GM18909 (cell line): ENCODE data around the gene TRPM5.

Source experiments
- ATAC-seq: cut with Tn5 transposase; IDR thresholded peaks from one replicate; pipeline ENCODE4 v1.9.1; 2021; ENCODE audit warnings: mild to moderate bottlenecking; ENCODE audit not compliant: unreplicated experiment, poor library complexity

TRPM5 gene

DNA sequence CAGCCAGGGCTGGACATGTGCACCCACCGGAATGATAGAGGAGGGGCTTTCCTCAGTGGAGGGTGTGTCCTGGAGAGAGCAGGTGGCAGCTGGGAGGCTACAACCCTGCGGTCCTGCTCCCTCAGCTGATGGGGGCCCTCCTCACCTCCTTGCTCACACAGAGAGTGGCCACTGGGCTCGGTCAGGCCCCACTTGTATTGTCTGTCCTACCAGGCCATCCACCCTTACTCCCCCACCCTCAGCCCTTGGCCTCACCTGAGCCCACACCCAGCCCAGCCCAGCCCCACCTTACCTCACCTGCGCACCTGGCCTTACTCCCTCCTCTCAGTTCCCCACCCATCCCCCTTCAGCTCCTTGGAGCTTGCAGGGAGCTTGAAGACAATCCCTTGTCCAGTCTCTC, 3.1 kb downstream of the TRPM5 start:
- ATAC-seq = no peak

DNA sequence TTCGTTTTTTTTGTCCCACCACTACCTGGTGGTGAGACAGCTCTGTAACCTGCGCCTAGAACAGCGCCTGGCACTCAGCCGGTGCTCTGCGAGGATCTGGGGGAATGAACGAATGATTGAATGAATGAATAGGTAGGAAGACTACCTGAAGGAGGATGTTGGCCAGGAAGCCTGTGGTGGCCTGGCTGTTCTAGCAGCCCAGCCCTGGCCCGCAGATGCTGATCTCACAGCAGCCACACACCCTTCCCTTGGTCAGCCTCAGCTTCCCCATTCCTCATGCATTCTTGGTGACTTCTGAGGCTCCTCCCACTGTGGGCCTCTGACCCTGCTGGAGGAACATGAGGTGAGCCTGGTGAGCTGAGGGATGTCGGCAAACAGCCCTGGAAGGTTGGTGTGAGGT, 3.7 kb downstream of the TRPM5 start:
- no peak for ATAC-seq

DNA sequence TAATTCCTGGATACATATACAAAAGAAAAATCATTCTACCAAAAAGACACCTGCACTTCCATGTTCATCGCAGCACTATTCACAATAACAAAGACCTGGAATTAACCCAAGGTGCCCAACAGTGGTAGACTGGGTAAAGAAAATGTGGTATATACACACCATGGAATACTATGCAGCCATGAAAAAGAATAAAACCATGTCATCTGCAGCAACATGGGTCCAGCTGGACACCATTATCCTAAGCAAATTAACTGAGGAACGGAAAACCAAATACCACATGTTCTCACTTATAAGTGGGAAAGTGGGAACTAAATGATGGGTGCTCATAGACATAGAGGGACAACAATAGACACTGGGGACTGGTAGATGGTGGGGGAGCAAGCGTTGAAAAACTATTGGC, 4.5 kb downstream of the TRPM5 start:
- ATAC-seq = no peak

DNA sequence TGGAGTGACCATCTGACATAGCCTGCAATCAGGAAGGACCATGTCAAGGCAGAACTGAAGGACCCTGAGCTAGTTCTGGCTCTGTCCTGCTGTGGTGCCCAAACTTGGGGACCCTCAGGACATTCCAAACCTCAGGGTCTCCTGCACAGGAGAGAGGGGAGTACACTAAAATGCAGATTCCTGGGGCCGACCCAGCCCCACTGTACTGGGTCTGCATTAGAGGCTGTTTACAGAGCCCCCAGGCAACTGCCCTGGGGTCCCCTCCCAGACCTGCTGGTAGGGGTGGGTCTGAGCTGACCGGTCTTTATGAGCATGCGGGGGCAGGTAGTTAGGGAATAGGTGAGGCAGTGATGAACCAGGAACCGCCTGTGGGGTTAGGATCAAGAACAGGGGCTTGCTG, 6.8 kb downstream of the TRPM5 start:
- no peak for ATAC-seq

DNA sequence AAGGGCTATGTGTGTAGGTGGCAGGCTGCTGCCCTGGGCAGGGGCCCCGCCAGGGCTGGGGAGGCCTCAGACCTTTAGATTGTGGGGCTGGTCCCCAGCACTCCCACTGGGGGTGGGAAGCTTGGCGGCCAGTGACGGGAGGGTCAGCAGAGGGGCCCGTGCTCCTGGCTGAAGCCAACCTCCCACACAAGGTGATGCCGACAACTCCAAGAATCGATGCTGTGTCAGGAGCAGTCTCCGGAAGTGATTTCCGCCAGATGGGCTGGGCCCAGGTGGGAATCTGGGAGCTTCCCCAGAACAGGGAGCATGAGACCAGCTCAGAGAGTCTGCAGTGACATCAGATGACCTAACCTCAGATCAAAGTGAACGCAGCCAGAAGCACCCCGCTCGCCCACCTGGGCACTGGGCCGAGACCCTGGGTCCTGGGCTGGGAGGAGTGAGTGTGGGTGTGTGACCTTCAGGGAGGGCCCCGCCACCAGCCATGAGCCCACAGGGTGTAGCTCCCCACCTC, 7.7 kb downstream of the TRPM5 start:
- no peak for ATAC-seq

DNA sequence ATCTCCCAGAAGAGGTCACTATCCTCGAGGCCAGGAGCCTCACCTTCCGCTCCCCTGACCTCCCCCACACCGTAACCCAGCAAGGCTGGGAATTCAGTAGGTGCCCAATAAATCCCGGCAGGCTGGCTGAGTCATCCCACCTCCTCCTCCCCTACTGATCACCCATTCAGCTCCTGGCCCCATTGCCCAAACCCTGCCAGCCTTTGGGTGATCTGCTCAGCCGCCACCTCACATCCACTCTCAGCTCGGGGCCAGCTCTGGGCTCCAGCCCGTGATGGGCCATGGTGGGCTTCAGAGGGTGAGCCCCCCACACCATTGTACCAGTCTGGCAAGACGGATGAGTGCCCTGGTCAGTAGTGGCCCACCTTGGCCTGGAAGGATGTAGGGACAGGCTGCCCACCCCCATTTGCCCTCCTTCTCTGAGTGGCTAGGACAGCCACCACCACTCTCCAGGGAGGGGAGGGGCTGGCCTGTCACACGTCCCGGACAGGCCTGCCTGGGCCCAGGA, 8.2 kb downstream of the TRPM5 start:
- ATAC-seq = no peak

DNA sequence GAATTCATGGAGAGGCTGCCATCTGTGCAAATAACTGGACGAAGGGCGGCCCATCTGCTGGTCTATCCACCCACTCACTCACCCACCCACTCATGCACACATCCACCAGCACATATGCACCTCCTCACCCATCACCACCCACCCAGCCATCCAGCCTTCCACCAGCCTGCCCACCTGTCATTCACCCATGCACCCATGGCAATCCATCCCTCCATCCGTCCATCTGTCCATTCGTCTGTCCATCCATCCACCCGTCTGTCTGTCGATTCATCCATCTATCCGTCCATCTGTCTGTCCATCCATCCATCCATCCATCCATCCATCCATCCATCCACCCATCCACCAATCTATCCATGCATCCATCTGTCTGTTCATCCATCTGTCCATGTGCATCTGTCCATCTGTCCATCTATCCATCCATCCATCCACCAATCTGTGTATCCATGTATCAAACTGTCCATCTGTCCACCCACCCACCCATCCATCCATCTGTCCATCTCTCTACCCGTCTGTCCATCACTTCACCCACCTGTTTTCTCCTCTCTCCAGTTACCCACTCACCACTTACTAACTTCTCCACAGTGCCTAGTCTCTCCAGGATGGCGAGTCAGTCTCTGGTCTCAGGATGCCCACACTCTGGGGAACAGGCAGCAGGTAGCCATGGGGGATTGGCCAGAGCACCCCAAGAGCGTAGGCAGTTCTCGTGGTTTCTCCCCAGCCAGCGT, 8.9 kb downstream of the TRPM5 start:
- ATAC-seq = no peak

DNA sequence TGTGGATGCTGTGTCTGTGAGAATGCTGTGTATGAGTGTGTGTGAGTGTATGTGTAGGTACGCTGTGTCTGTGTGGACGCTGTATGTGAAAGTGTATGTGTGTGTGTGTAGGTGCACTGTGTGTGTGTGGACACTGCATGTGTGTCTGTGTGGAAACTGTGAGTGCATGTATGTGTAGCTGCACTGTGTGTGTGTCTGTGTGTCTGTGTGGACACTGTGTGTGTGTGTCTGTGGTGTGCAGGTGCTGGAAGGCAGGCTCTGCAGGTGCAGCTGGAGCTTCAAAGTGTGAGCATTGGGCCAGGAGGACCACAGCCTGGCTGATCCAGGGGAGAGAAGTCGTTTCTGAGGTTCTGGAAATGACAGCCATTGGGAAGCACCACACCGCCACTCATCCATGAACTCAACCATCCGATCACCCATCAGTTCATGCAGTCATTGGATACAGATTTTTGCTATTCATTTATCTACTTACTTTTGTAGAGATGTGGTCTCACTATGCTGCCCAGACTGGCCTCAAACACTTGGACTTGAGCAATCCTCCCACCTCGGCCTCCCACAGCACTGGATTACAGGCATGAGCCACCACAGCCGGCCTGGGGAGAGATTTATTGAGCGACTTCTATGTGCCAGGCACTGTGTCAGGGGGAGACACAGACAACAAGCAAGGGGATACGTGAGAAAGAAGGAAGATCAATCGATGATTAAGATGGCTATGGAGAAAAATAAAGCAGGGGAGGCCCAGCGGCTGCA, 9.6 kb downstream of the TRPM5 start:
- no peak for ATAC-seq

DNA sequence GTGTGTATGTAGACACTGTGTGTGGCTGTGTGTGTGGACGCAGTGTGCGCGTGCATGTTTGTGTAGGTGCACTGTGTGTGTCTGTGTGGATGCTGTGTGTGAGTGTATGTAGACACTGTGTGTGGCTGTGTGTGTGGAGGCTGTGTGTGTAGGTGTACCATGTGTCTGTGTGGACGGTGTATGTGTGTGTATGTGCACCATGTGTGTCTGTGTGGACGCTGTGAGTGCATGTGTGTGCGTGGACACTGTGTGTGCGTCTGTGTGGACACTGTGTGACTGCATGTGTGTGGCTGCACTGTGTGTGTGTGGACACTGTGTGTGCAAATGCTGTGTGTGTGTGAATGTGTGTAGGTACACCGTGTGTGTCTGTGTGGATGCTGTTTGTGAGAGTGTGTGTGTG, 10.3 kb downstream of the TRPM5 start:
- ATAC-seq = no peak

DNA sequence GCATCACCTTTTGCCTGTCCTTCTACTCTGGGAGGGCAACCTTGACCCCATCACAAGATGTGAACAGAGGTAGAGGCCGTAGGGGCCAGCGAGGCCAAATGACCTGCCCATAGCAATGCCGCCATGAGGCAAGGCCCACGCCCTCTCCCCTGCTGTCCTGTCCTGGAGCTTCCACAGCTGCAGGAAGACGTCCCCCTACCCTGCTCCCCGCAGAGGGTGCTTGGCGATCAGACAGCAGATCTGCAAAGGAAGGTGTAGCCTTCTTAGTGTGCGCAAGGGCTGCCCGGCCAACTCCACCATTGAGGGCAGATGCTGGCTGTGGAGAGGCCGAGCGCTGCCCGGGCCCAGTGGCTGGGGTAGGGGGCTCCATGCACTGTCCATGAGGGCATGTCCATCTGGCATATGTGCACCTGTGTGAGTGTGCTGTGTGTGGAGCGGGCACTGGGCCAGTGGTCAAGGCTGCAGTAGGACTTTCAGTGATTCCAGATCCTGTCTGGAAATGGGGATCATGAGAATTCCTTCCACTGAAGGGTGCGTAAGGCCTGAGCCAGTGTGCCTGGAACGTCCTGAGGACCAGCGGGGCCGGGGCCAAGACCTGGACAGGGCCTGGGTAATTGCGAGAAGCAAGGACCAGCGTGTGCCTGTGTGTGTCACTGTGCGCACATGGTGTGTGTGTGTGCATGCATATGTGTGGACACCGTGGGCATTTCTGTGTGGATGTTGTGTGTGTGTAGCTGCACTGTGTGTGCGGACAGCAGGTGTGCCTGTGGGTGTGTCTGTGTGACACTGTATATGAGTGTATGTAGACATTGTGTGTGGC, 11.0 kb downstream of the TRPM5 start:
- no peak for ATAC-seq

DNA sequence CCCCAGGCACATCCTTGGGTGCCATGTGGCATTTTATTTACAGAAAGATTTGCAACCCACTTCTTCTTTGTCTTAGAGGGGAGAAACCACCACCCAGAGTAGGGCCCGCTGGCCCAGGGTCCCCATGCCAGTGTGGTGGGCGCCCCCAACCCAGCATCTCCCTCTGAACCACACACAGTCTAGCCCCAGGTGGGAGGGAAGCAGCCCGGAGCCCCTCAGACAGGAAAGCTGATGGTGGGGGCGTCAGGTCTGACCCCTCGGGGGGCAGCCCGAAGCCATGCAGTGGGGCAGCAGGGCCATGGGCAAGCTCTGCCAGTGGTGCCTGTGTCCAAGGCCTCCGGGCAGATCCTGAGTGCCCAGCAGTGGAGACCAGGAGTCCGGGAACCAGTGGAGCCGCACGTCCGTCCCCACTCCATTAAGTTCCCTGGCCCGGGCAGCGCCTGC, 11.7 kb downstream of the TRPM5 start:
- no peak for ATAC-seq

DNA sequence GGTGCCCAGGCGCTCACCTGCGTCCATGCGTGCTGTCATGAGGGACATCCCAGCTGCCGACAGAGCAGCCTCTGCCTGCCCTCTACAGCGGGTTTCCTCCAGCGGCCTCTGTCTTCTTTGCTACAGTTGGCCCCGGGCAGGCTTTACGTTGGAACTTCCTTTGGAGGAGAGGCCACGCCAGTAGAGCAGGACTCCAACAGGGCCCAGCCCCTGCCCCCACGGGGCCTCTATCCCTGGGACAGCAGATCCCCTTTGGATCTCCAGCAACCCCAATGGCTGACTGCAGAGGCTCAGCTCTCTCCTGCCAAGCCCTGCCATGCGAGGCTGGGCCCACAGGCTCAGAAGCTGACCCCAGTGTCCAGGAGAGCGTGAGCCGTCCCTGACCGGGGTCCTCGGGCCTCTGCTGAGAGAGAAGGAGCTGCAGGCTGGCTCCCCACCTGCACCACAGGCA, 12.1 kb downstream of the TRPM5 start:
- ATAC-seq = no peak

DNA sequence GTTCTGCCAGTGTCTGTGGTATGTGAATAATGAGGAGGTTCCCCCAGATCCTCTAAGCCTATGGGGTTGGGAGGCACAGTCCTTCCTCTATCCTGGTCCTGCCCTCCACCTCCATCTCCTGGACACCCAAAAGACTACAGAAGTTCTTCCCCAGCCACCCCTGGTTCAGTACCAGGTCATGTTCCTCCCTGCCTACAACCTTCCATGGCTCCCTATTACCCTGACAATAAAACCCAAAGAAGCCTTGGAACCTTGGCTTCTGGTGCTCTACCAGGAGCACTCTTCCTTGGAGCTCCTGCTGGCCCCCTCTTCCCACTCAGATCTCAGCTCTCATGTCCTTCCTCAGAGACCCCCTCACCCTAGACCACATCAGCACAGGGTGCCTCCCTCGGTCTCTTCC, 12.9 kb downstream of the TRPM5 start:
- ATAC-seq = no peak

DNA sequence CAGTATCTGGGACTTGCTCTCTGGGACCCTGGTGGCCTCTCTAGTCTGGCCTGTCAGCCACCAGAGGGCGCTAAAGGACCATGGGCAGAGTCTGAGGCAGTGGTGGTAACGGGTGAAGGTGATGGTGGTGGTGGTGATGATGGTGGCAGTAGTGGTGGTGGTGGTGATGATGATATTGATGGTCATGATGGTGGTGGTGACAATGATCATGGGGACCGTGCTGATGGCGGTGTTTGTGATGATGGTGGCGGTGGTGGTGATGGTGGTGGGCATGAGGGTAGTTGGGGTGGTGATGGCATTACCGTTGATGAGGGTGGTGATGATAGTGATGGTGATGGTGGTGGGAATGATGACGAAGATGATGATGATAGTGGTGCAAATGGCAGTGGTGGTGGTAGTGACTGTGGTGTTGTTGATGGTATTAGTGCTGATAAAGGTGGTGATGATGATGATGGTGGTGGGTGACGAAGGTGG, 16.0 kb downstream of the TRPM5 start:
- no peak for ATAC-seq

DNA sequence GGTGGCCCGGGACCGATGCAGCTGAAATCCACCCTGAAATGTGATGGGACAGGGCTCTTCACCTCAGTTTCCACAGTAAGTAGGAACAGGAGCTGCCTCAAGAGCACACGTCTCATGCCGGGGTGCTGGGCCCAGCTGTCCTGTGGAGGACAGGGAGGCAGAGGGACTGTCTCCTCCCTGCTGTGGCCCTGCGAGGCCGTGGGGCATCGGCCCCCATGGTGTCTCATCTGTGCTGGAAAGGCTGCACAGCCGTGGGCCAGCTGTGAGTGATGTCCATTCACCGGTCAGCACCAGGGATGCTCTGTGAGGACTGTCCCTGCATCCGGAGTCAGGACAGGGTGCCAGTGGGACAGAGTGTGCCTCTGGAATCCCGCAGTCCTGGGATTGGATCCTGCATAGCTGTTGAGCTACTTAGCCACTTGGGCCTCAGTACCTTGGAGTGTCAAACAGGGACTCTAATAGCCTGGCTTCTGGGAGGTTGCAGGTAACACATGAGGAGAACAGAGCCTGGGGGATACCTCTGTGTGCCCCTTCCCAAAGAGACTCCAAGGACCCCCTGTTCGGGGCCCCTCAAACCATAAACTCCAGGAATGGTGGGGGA, 16.5 kb downstream of the TRPM5 start:
- ATAC-seq = no peak

DNA sequence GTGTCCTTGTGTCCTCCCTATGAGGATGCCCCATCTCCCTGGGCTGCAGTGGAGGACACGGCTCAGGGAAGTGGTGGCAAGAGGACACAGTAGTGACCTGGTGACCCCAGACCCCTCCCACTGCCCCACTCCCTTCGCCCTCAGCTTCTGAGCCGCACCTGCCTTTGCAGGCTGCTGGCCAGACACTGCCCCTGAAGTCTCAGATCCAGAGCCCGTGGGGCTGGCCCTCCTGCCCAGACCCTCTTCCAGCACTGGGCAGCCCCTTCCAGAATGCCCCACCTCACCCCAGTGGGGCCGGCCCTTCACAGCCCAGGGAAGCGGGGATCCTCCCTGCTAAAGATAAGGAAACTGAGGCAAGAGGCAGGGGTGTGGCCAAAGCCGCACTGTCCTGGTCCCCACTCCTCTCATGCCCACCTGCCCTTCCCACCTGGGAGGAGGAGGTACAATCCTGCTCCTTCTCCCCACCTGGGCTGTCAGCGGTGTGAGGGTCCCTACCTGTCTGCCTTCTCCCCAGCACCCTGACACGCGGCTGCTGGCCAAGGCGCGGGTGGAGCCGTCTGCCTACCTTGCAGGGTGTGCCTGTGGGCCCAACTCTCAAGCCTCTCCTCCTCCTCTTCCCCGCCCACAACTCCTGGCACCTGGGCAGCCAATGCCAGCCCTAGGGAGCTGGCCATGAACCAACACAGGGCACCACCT, 17.3 kb downstream of the TRPM5 start:
- ATAC-seq = no peak

DNA sequence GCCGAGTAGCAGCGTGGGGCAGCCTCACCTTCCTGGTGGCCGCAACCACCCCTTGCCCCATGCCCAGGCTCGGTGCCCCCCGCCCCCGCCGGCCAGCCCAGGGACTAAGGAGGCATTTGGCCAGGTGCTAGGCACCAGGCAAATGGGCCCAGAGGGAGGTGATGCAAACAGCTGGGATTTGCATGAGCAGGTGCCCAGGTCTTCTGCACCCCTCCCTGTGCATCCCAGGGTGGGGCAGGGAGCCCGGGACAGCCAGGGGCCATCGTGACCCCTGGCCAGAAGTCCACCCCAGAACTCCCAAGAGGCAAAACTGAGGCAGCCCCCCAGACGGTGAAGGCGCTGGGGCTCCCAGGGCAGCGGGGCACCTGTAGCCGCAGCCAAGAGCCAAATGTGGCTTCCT, 18.1 kb downstream of the TRPM5 start:
- ATAC-seq = no peak

DNA sequence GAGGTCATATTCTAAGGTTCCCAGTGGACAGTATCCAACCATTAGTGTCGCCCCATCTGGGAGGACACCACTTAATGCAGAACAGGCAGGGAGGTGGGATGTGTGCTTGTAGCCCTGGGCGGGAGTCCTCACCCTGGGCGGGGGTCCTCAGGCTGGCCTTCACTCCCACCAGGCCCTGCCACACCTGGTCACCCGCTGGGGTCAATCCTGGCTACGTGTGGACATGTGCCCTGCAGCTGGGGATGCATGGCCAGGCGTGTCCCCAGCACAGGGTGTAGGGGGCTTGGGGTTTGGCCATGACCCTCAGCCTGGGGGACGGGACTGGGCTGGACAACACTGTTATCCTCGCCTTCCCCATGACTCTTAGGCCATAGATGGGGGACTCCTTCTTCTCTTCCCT, 18.8 kb downstream of the TRPM5 start:
- no peak for ATAC-seq

DNA sequence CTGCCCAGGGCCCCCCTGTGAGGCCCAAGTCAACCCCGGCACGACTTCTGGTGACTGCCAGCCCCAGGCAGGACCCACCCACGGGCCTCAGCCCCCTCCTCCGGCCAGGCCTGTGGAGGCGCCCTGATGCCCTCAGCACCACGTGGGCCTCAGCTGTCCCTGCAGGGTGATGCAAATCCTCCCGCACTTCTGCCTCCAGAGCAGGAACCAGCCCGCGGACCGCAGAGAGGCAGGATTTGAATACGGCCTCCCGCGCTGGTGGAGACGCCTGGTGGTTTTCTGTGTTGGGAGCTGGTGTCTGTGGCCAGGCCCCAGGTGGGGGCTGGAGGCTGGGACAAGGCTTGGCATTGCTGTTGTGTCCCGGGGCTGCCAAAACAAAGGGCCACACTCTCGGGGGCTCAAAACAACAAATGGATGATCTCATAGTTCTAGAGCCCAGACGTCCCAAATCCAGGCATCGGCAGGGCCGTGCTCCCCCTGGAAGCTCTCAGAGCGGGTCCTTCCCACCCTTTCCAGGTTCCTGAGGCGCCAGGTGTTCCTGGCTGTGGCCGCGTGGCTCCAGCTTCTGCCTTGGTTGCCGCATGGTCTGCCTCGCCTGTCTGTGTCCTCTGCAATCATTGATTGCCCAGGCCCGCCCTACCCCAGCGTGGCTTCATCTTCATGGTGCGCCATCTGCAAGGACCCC, 19.4 kb downstream of the TRPM5 start:
- no peak for ATAC-seq
